GM18870 (cell line): ENCODE results near the gene ADAMTS2.

Experiments
- ATAC-seq: cut with Tn5 transposase; IDR thresholded peaks from one replicate; pipeline ENCODE4 v1.9.1; 2021; ENCODE audit warnings: moderate library complexity; ENCODE audit not compliant: unreplicated experiment

The ADAMTS2 gene

DNA sequence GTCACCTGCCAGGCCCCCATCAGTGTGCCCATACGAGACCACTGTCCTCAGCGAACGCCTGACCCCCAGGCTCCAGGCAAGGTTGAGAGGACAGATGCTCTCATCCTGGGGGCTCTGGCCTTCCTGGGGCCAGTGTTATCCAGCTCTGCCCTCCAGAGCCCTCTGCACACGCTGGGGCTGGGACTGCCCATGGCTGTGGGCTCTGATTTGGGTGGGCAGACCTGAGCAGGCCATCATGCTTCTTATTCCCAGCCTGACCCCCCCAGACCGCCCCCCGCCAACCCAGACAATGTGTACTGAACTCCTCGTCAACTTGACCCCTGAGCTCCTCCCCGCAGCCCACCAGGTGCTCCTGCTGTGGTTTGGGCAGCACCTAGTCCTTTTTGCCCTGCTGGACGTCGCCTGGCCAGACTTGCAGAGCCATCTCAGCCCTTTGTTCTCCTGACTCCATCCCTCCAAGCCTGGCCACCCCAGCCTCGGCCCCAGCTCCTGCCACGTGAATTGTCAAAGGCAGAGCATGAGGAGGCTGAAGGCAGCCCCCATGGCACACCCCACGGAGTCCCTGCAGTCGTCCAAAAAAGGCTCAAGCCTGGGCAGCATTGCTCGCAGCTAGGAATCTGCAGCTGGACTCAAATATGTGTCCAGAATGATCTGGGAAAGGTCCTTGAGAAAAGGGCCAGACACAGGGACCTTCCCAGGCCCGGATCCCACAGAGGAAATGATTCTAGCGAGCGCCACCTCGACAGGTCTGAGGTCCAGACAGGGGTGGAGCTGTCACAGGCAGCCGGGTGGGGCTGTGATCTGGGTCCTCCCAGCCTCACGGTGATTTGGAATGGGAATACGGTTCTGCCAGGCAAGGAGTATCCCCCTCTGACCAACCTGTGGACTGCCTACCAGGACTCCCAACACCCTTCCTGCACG, 87.0 kb downstream of the ADAMTS2 start:
- ATAC-seq: no peak

GRCh38 chr5:179257176-179257682, 88.0 kb downstream of the ADAMTS2 start:
- ATAC-seq: no peak

DNA sequence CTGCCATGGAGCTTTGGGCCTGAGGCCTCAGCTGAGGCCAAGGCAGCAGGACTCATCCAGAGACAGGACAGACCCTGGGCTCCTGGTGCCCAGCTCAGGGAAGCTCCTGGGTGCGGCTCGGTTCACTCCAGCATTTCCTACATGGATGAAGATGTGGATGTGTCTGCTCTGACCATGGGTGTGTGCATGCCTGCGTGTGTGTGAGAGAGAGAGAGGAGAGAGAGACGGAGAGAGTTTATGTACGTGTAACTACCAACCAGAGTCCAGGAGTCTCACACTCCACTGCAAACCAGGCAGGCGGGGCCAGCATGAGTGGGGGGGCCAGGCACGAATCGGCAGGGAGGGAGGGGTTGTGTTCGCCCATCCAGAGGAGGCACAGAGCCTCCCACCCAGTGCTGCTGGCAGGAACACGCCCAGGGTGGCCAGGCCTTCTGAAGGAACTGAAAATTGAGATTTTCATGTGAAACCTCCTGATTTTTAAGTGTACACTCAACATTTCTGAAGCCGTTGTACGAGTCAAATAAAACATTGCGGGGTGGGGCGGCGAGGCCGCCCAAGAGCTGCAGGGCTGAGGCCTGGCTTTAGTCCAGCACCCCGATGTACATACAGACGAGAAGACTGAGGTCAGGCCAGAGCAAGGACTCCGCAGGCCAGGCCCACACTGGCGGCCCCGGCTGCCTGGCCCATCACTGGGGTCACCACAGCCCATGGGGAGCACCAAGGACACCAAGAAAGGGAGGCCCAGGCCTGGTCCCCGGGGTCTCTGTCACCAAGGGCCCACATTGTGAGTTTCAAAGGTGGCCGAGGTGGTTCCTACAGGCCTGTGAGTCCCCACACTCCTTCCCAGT, 88.7 kb downstream of the ADAMTS2 start:
- no peak for ATAC-seq

DNA sequence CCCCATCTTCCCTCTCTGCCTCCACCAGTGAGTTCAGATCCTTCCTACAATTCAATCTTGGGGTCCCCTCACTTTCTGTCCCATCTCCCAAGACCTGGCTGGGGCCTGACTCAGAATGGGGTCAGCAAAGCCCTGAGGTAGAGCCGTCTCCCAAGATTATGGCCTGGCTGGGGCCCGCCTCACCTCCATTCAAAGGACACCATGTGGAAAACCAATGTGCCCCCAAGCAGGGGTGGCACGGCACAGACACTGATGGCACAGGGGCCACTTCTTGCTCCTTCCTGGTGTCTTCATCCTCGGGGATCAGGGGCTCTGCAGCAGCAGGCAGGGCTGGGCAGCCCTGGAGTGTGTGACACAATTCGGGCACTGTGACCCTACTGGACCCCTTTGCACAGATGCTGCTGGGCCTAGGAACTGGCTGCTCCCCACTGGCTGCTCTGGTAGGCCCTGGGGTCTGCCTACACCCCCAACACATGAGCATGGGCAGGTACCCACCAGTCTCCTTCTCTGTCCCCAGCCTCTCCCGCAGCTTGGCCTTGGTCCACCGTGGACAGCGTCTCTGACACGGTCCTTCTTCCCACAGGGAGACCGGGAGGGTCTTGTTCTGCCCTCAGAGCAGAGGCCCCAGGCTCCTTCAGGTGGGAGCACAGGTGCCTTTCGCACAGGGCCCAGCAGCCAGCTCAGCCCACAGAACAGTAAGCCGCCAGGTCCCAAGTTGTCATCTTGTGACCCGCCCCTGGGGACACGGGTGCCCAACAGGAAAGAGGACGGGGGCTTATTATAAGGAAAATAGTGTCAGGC, 89.5 kb downstream of the ADAMTS2 start:
- ATAC-seq: no peak

GRCh38 chr5:179254638-179255271, 90.5 kb downstream of the ADAMTS2 start:
- ATAC-seq: no peak

- ATAC-seq: no peak
These were observed 91.5 kb downstream of the ADAMTS2 start for GRCh38 chr5:179253730-179254129.

DNA sequence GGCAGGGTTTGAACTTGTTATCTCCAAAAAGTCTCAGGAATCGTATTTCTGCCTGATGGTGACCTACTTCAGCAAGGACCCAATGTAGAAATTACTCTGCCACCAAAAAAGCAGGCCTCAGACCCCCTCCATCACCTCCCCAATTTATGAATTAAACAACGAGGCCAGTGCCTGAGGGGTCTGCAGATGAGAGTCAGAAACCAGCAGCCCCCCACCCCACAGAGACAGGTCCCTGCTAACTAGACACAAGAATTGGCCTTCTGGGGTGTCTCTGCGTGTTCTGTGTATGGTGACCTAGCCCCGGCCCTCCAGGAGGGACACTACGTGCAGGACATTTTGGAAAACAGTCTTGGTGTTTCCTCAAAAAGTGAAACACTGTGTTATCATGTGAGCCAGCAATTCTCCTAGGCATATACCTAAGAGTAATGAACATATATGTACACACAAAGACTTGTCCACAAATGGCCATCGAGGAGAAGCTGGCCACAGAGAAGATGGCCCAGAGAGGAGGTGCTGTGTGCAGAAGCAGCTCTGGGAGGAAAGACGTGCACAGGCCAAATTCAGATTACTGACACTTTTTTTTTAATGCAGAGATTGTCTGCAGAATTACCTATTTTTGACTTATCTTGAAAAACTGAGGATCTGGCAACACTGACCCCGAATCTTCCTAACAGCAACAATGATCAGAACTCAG, 93.8 kb downstream of the ADAMTS2 start:
- no peak for ATAC-seq

GRCh38 chr5:179250561-179251225, 94.6 kb downstream of the ADAMTS2 start:
- no peak for ATAC-seq

DNA sequence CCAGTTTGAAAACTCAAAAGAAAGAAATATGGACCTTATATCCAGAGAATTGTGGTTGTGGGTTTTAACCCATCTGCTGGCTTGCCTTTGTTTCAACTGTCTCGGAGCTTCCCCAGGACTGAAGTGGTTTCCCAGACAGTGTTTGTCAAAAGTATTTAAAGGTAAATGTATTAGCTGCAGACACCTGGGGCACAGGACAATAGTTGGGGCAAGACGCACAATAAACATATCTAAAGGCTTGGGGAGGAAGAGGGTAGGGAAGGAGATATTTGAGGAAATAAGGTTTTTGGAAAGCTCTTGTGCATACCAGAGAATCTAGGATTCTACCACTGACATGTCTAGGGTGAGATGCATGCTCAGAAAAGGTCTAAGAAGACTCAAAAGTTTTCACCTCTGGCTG, 99.0 kb downstream of the ADAMTS2 start:
- no peak for ATAC-seq

GRCh38 chr5:179245031-179245430, 100.2 kb downstream of the ADAMTS2 start:
- no peak for ATAC-seq

DNA sequence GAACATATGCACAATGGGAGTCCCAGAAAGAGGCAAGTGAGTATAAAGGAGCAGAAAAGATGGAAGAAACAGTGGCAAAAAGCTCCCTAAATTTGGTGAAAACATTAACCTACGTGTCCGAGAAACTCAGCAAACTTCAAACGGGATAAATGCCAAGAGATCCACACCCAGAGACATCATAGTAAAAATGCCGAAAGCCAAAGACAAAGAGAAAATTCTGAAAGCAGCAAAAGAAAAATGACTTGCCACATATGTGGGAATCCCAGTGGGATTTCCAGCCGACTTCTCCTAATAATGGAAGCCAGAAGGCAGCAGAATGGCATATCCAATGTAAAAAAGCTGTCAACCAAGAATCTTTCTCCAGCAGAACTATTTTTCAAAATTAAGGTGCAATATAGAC, 101.2 kb downstream of the ADAMTS2 start:
- ATAC-seq: no peak

- no peak for ATAC-seq
These were observed 101.9 kb downstream of the ADAMTS2 start for GRCh38 chr5:179243333-179243732.

DNA sequence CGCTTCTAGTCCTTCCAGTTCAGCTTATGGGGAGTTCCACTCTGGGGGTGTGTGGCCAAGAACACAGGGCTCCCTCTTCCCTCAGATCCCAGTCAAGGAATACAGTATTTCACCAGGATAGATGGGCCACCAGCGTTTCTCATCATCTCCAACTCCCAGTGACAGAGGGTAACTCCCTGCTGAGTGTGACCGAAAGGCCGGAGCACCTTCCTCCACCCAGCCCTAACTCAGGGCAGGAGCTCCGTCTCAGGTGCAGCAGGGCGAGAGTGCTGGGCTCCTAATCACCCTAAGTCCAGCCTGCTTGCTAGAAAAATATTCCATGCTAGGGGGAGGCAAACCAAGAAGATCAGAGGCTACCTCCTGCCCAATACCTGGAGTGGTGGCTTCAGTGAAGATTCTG, 102.6 kb downstream of the ADAMTS2 start:
- ATAC-seq: no peak

DNA sequence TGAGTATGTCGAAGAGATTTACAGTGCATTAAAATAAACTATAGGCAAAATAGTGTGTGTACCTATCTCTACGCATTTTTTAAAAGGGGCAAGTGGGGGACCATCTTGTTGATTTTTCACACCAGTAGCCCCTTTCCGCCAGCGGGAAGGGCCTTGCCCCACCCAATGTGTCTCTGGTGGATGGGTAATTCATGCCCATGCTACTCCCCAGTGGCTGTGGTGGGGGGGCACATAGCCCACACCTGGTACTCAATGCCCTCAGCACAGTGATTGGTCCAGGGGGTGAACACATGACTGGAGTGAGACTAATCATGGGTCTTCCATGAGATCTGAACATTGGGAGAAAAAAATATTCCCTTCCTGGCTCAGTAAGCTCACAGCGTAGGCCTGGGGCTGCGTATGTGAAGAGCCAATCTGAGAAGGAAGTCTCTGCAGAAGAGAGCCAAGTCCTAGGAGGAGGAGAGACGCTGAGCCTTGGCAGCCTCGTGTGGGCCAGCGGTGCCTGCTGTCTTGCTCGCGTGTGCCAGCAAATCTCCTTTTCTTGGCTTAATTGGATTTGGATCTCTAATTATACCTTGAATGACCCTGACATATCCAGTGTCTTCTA, 103.4 kb downstream of the ADAMTS2 start:
- no peak for ATAC-seq

- ATAC-seq: no peak
These were observed 104.1 kb downstream of the ADAMTS2 start for GRCh38 chr5:179241175-179241574.

- no peak for ATAC-seq
These were observed 104.7 kb downstream of the ADAMTS2 start for GRCh38 chr5:179240561-179240960.

GRCh38 chr5:179239256-179240135, 105.8 kb downstream of the ADAMTS2 start:
- ATAC-seq: no peak

- ATAC-seq: no peak
These were observed 106.7 kb downstream of the ADAMTS2 start for GRCh38 chr5:179238628-179238970.
